NT2/D1 (cell line): ENCODE data around the gene SERPINB8.

Source experiments
- DNase-seq: peaks from one replicate; pipeline ENCODE4 v3.0.0-alpha.2; 2011; ENCODE audit warnings: low read depth, low spot score
- H3K27me3 ChIP-seq: 2 replicates; pipeline ENCODE4 v1.6.0; 2011; ENCODE audit warnings: mild to moderate bottlenecking; ENCODE audit not compliant: insufficient read length, insufficient read depth
- H3K36me3 ChIP-seq: 2 replicates; pipeline ENCODE4 v1.6.1; 2011; ENCODE audit warnings: mild to moderate bottlenecking, low read length, mixed read lengths; ENCODE audit not compliant: insufficient read depth, insufficient read length
- H3K4me1 ChIP-seq: 2 replicates; pipeline ENCODE4 v1.5.1; 2011; ENCODE audit not compliant: insufficient read depth, insufficient read length
- H3K4me3 ChIP-seq: 2 replicates; pipeline ENCODE4 v1.5.1; 2011; ENCODE audit warnings: low read depth; ENCODE audit not compliant: insufficient read length
- H3K9ac ChIP-seq: 2 replicates; pipeline ENCODE4 v1.6.0; 2011; ENCODE audit warnings: low read depth; ENCODE audit not compliant: insufficient read length
- H3K9me3 ChIP-seq: 2 replicates; pipeline ENCODE4 v1.5.1; 2011; ENCODE audit warnings: mild to moderate bottlenecking, low read length; ENCODE audit not compliant: insufficient read depth
- SUZ12 ChIP-seq: IDR thresholded peaks from 2 replicates; pipeline ENCODE4 v1.6.1; 2011; ENCODE audit not compliant: insufficient read length, insufficient read depth; ENCODE audit errors: extremely low read depth
- YY1 ChIP-seq: IDR thresholded peaks from 2 replicates; pipeline ENCODE4 v1.6.1; 2011; ENCODE audit not compliant: insufficient read length, insufficient read depth
- ZNF274 ChIP-seq: IDR thresholded peaks from 2 replicates; pipeline ENCODE4 v1.6.1; 2011; ENCODE audit warnings: mild to moderate bottlenecking, low read depth, low read length

The SERPINB8 gene

GRCh38 chr18:63980896-63981460 is 11.1 kb downstream of the SERPINB8 start:
- no peak for DNase-seq
- H3K27me3 ChIP-seq = peaks cover 5% of the 10 kb centered on the region
- TF ChIP-seq YY1 (no peak), SUZ12 (no peak), ZNF274 (no peak)
- no peak overlapping the region for H3K9ac ChIP-seq
- no peaks in the 10 kb centered on the region for H3K9me3 ChIP-seq
- no peak overlapping the region for H3K4me3 ChIP-seq
- H3K4me1 ChIP-seq = no peaks in the 10 kb centered on the region
- peaks cover 10% of the 10 kb centered on the region for H3K36me3 ChIP-seq

- DNase-seq = no peak
- Histone ChIP-seq H3K4me1 (no peaks in the 10 kb centered on the region), H3K4me3 (no peak overlapping the region), H3K9me3 (no peaks in the 10 kb centered on the region), H3K9ac (no peak overlapping the region), H3K27me3 (peaks cover 5% of the 10 kb centered on the region), H3K36me3 (peaks cover 10% of the 10 kb centered on the region)
- TF ChIP-seq SUZ12 = no peak
- no peak for TF ChIP-seq YY1
- TF ChIP-seq ZNF274 = no peak
Measured at GRCh38 chr18:63981719-63982118, 11.8 kb downstream of the SERPINB8 start.

GRCh38 chr18:63982361-63982760 is 12.5 kb downstream of the SERPINB8 start:
- Histone ChIP-seq H3K27me3 (peaks cover 5% of the 10 kb centered on the region), H3K9ac (no peak overlapping the region), H3K9me3 (no peaks in the 10 kb centered on the region), H3K36me3 (peaks cover 13% of the 10 kb centered on the region), H3K4me3 (no peak overlapping the region), H3K4me1 (no peaks in the 10 kb centered on the region)
- no peak for DNase-seq
- TF ChIP-seq SUZ12 (no peak), ZNF274 (no peak), YY1 (no peak)

- no peaks in the 10 kb centered on the region for H3K4me1 ChIP-seq
- H3K9me3 ChIP-seq = no peaks in the 10 kb centered on the region
- no peak overlapping the region for H3K4me3 ChIP-seq
- H3K9ac ChIP-seq = no peak overlapping the region
- DNase-seq = no peak
- no peaks in the 10 kb centered on the region for H3K27me3 ChIP-seq
- H3K36me3 ChIP-seq = peaks cover 10% of the 10 kb centered on the region
- no peak for TF ChIP-seq YY1
- no peak for TF ChIP-seq ZNF274
- TF ChIP-seq SUZ12 = no peak
Measured at GRCh38 chr18:63986885-63987284, 17.0 kb downstream of the SERPINB8 start.

GRCh38 chr18:63987743-63988142 is 17.9 kb downstream of the SERPINB8 start:
- no peaks in the 10 kb centered on the region for H3K27me3 ChIP-seq
- peaks cover 7% of the 10 kb centered on the region for H3K36me3 ChIP-seq
- no peak overlapping the region for H3K4me3 ChIP-seq
- TF ChIP-seq ZNF274 (no peak), YY1 (no peak), SUZ12 (no peak)
- no peaks in the 10 kb centered on the region for H3K4me1 ChIP-seq
- H3K9ac ChIP-seq = no peak overlapping the region
- no peak for DNase-seq
- H3K9me3 ChIP-seq = no peaks in the 10 kb centered on the region

GRCh38 chr18:63992751-63993150 is 22.9 kb downstream of the SERPINB8 start:
- no peak overlapping the region for H3K4me3 ChIP-seq
- H3K9ac ChIP-seq = no peak overlapping the region
- no peaks in the 10 kb centered on the region for H3K4me1 ChIP-seq
- H3K36me3 ChIP-seq = no peaks in the 10 kb centered on the region
- no peak for DNase-seq
- H3K27me3 ChIP-seq = no peaks in the 10 kb centered on the region
- peaks cover 12% of the 10 kb centered on the region; the same call in 1 of the 2 replicates for H3K9me3 ChIP-seq
- TF ChIP-seq YY1 = no peak
- TF ChIP-seq ZNF274 = no peak

- DNase-seq = no peak
- Histone ChIP-seq H3K27me3 (no peaks in the 10 kb centered on the region), H3K36me3 (no peaks in the 10 kb centered on the region), H3K4me1 (no peaks in the 10 kb centered on the region), H3K9me3 (peaks cover 12% of the 10 kb centered on the region; the same call in 1 of the 2 replicates), H3K4me3 (no peak overlapping the region), H3K9ac (no peak overlapping the region)
- TF ChIP-seq ZNF274 (no peak), YY1 (no peak), SUZ12 (no peak)
Measured at GRCh38 chr18:63994783-63995399, 25.0 kb downstream of the SERPINB8 start.

- TF ChIP-seq SUZ12 = no peak
- no peak for TF ChIP-seq ZNF274
- no peak for TF ChIP-seq YY1
- DNase-seq = no peak
- H3K9me3 ChIP-seq = peaks cover 12% of the 10 kb centered on the region; the same call in 1 of the 2 replicates
Measured at GRCh38 chr18:63997041-63997440, 27.2 kb downstream of the SERPINB8 start.

More at GRCh38 chr18:63997041-63997440, 27.2 kb downstream of the SERPINB8 start:
- Histone ChIP-seq H3K4me3 (no peak overlapping the region), H3K27me3 (no peaks in the 10 kb centered on the region), H3K36me3 (no peaks in the 10 kb centered on the region), H3K4me1 (no peaks in the 10 kb centered on the region), H3K9ac (no peak overlapping the region)
